ENCODE data around the gene UBL7. TPM values are rescaled to one million over a fixed set of nuclear protein-coding genes. Genes with fewer than 3 reads are reported as not detected.

Gene UBL7
- total and polyA plus RNA-seq, 2 of the 8 experiments (the other 6 are each of a cell fraction or from before 2014, with no cell fraction given), result 71.5 to 183 TPM

DNA sequence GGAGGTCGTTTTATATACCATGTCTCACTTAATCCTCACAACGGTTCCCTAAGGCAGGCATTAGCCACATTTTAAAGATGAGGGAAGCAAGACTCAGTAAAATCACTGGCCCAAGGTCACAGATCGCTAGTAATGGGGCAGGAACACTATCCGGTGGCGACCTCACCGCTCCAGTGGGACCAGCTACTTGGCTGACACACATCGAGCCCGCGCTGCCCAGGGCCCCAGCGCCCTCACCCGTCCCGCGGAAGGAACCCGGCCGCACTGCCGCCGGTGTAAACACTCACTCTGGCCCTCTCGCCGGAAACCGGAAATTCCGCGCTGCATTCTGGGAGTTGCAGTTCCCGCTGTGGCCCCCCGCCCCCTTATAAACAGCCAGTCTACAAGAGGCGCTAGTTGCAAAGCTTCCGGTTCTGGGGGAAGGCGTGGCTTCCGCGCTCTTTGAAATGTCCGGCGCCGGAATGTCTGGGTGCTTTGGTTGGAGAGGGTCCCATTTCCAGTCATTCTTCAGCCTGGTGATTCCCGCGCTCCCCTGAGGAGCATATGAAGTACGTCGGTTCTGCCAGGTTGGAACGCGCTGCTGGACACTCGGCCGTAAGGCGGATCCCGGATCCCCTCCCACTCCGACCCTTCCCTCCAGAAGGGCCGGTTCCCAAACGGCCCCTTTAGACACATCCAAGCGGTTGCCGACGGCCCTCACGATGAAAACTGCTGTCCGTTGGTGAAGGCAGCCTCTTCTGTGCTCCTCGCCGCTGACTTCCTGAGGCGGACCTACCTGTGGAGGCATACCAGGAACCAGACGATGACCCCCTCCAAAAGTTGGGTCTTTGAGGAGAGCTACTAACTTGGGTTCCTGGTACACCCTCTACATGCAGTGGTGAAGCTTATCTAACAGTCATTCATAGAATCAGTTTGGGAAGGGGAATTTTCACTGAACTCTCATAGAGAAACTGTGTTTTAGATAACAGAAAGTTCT, at the start of gene UBL7 (continued):
- TF ChIP-seq YY1 (IDR thresholded peaks at IDR 0.05; ENCODE audit: low read depth, low read length) (no peak; the same call in 1 of the 2 replicates), KDM1A (IDR thresholded peaks at IDR 0.05; ENCODE audit: borderline replicate concordance, low read length) (no peak), KDM5A (IDR thresholded peaks at IDR 0.05; ENCODE audit: low read length) (no peak), TAF7 (optimal IDR thresholded peaks at IDR 0.05; ENCODE audit: borderline replicate concordance, low read depth, low read length) (peak; percentile 91), CHD1 (IDR thresholded peaks at IDR 0.05; ENCODE audit: low read depth, low read length) (no peak), BRCA1 (IDR thresholded peaks at IDR 0.05; ENCODE audit: low read depth, low read length) (no peak), TBP (IDR thresholded peaks at IDR 0.05; ENCODE audit: low read depth, low read length) (peak; percentile 92), EP300 (IDR thresholded peaks at IDR 0.05; ENCODE audit: borderline replicate concordance in 1 of 2, low read depth in 2 of 2, low read length in 2 of 2) (no peak), TCF12 (IDR thresholded peaks at IDR 0.05; ENCODE audit: low read depth, low read length) (no peak), POLR2A (IDR thresholded peaks at IDR 0.05; ENCODE audit: control extremely low read depth in 1 of 2, low read depth in 2 of 2, low read length in 2 of 2) (peak; percentile 91 to 98), SIN3A (conservative IDR thresholded peaks at IDR 0.05 in 1 of 2, IDR thresholded peaks at IDR 0.05 in 1 of 2; ENCODE audit: low read depth in 1 of 2, low read length in 2 of 2) (peak in 1 of 2 experiments; percentile 91; a peak in 2 of 4 replicates), KDM4A (IDR thresholded peaks at IDR 0.05; ENCODE audit: low read depth, low read length, severe bottlenecking) (peak; percentile 88), NRF1 (IDR thresholded peaks at IDR 0.05; ENCODE audit: low read depth, low read length) (no peak), GTF2F1 (IDR thresholded peaks at IDR 0.05; ENCODE audit: borderline replicate concordance, low read depth, low read length) (no peak; the same call in 1 of the 2 replicates)

Measured in H1 (cell line).